Activated CD4-positive, alpha-beta T cell treated with anti-CD3 and anti-CD28 coated beads for 24 hours (primary cell): ENCODE results near the gene STAT4.

Experiments
- DNase-seq, 2 donors: peaks; one replicate each; pipeline ENCODE4 v3.0.0-alpha.2; 2020; ENCODE audit warnings: low read depth in 2 of 2

STAT4 gene

DNA sequence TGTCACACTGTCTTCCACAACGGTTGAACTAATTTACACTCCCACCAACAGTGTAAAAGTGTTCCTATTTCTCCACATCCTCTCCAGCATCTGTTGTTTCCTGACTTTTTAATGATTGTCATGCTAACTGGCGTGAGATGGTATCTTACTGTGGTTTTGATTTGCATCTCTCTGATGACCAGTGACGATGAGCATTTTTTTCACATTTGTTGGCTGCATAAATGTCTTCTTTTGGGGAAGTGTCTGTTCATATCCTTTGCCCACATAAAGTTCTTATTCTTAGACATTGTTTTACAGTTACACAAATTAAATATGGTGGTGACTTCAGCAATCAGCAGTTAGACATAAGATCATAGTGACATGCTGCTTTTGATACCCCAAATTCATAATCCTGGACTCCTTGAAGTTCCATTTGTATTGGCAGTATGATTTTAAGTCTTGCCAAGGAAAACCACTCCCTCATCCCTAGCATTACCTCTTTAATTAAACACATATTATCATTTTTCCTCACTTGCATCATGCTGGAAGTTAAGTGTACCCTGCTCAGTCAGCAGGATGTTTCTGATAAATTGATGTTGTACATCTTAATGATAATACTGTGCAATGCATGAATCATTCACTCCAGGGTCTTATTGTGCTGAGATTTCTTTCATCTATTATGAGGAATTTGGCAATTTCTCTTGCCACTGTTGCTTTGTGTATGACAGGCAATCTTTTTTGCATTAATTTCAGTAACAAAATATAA, 69.2 kb downstream of the STAT4 start:
- DNase-seq: no peak

DNA sequence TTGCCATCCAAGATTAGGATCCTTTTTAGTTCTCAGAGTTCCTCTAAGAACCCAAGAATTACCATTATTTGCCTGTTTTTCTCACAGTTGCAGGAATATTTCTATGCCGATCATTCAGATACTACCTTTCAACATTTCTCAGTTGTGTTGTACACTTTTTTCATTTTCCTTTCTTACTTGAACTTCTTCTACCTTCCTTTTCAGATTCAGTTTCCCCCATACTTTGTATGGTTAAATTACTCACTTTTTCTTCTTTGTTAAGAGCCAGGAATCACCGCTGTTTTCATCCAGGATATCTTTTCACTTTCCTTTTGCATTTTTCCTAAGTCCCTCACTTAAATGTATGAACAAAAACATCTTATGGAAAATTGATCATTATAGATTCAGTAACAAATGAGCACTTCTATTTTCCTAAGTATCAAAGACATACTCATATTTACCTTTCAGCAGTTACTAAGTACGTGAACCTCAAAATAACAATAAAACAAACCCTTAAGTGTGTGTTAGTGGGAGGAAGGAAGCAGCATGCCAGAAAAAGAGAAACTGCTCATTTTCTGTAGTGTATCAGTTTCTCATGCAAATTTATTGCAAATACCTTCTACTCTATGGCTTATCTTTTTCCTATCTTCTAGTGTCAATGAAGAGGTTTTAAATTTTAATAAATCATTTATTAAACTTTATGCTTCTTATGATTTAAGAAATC, 72.5 kb downstream of the STAT4 start:
- DNase-seq: no peak

DNA sequence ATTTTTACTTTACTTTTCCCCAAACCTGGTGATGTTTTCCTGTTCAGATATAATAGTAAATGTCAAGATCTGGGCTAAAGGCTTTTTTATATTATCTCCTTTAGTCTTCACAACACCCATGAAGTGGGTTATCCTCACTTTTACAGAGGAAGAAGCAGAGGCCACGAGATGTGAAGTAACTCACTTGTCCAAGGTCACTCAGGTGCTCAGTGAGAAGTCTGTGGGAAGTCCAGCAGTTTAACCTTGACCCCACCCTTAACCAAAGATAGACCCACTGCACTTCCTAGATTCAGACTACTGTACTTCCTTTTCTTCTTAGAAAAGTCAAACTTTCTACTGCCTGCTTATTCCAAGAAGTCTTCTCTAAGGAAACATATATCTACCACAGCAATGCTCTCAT, 80.5 kb downstream of the STAT4 start:
- DNase-seq: no peak

DNA sequence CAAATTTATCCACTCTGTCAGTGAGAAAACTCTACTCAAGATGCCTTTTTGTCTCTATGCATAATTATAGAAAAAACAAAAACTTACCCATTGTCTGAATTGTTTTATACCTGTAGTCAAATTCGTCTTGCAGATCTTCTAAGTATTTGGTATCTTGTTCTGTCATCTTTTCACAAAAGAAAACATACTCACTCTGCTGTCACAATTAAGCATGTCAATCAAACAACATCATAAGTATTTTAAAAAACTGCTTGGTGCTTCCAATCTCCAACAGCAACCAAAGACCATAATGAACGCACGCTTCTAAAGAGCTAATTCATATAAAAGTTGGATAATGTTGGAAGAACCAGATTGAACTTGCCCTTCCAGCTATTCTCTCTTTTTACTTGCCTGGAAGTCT, 81.2 kb downstream of the STAT4 start:
- DNase-seq: no peak

DNA sequence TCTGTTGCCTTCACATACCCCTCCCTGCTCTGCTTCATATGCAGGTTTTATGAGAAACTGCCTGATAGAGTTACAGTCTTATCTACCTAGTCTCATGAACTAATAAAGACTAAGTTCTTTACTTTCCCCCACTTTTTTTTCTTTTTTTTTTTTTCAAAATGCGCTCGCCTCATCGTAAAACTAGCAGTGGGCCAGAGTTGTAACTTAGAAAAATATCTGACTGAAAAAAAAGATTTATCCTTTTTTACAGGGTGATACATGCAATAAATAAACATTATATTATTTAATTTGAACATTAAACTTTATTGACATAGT, 83.9 kb downstream of the STAT4 start:
- no peak for DNase-seq

DNA sequence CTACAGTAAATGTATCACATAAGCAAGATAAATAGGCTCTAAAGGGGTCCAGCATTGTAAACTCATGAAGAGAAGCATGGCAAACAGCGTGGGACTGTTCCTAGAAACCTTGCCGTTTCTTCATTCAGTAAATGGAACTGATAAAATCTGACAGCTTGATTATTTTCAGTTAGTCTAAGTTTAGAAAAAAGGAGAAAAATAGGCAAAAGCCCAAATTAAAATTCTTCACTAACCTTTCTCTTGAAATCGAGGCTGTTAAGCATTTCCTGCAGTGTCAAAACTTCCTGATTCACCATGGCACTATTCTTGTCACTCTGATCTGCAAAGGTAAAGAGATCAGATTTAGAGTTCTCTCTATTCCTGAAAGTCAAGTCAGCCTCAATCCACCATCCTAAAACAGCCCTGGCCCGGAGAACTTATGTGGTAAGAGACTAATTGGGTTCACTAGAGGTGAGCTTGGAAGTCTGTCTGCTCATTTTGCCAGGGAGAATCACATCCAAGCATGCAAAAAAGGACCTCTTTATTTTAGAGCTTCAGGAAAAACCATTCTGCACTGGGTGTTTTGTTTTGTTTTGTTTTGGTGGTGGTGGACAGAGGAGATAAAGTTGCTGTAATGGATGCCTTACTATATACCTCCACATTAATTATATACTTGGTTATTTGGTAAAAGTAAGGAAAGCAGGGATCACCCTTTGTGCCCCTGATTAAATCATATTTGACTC, 84.4 kb downstream of the STAT4 start:
- no peak for DNase-seq

DNA sequence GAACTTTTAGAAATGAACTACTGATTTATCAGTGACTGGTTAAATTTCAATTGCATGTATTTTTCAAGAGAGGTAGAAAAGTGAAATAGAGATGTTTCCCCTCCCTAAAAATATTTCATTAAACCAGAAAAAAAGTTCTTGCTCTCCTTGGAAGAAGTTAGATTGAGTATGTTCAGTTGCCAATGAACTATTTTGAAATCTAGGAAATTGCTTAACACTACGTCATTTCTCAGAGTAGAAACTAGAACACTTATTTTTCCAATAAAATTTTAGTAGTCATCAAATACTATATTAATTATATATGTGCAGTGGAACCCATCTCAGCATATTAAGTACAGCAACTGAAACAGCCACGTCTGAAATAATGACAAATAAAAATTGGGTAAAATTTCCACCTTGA, 85.0 kb downstream of the STAT4 start:
- no peak for DNase-seq

DNA sequence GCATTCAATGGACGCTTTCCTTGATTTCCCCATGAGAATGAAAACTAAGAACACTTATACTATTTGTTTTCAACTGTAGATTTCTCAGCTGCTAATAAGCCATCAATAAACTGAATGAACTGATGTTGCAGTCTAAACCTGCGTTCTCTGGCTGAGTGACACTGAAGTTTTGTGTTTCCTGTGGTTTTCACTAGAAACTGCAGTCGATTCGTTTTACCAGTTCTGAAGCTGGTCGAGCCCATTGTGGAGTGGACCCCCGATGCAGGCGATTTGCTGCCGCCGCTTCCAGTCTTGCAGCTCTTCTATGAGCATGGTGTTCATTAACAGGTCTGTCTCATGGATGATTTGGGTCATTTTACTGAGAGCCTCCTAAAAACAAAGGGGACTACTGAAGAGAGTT, 86.2 kb downstream of the STAT4 start:
- DNase-seq: no peak

DNA sequence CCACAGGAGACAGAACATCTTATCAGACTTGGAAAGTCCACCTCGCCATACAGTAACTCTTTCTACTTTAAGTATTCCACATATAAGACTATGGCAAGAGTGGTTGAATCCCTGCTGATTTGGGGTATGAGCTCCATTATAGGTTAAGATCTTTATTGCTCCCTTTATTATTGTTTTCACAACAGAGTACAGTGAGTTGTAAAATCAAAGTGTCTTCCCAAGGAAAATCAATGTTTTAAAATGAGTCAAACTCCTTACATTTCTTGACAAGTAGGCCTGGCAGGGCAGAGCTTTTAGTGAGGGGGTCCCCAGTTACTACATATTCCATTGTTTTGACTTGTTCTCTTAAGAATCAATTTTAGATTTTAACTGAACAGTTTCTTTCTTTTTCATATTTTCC, 87.2 kb downstream of the STAT4 start:
- no peak for DNase-seq

DNA sequence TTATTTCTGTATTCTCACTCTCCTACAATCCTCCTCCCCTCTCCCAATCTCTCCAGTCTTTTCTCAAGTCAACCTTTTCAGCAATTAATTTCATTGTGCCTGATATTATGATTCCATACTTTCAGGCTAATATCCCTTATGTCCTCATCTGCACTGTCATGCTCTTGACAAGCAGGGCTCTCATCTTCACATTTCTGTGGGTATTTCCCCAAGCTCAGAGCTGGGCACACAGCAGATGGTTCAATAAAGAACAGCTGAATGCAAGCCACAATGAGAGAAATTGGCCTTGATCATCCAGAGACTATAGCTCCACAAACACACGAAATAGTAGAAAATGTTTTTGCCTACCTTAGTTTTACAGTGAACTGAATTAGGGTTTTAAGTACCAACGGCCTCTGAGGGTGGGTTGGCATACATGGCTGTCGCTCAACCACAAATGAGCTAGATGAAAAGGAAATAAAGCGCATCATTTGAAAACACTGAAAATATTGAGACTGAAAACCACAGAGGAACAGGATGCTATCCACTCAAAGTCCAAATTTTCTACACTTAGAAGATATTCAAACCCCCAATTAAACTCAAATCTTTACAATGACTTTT, 89.3 kb downstream of the STAT4 start:
- DNase-seq: no peak

DNA sequence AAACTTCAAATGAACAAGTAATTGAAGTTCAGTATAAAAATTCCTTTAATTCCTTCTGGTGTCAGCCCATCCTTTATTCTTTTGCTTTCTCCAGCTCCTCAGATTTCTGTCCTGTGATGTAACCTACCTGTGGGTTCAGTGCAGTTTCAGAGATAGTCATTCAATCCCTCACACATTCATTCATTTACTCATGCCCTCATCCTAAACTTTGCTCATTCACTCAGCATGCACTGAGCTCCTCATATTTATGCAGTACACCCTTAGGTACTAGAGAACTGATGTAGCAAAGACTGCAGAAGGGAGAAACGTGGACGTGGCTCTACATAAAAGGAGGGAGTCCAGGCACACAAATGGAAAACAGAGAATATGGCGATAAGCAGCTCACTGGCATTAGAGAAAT, 91.5 kb downstream of the STAT4 start:
- DNase-seq: no peak

DNA sequence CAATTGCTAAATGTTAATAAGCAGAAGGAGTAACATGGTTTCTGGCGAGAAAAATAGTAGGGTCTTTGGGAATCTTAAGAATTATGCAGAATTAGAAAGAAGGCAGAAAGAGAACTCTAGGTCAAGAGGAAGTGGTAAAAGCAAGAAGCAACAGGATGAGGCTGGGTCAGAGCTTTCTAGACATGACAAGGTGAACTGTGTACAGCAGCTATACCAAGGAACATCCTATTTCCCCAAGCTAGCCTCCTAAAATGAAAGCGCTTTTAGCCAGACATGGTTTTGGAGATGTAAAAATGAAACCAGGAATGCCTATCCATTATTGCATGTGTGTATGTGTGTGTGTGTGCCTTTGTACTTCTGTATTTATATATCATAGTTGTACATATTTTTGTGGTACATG, 94.6 kb downstream of the STAT4 start:
- no peak for DNase-seq

DNA sequence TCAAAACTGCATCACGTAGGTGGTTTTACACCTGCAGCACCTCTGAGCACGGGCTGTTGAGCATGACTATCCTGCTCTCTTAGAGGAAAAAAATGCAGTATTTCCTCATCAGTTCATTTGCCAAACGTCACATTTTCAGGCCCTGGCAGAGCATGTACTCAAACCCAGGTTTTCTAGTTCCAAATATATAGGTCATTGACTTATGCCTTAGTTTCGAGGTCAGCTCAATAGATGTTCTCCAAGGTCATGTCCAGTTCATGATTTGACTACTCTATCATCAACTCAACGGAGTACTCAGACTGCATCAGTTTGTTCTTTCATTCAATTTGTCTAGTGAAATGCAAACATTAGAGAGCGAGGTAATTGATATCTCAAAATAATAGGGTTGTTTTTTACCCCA, 97.5 kb downstream of the STAT4 start:
- DNase-seq: no peak

DNA sequence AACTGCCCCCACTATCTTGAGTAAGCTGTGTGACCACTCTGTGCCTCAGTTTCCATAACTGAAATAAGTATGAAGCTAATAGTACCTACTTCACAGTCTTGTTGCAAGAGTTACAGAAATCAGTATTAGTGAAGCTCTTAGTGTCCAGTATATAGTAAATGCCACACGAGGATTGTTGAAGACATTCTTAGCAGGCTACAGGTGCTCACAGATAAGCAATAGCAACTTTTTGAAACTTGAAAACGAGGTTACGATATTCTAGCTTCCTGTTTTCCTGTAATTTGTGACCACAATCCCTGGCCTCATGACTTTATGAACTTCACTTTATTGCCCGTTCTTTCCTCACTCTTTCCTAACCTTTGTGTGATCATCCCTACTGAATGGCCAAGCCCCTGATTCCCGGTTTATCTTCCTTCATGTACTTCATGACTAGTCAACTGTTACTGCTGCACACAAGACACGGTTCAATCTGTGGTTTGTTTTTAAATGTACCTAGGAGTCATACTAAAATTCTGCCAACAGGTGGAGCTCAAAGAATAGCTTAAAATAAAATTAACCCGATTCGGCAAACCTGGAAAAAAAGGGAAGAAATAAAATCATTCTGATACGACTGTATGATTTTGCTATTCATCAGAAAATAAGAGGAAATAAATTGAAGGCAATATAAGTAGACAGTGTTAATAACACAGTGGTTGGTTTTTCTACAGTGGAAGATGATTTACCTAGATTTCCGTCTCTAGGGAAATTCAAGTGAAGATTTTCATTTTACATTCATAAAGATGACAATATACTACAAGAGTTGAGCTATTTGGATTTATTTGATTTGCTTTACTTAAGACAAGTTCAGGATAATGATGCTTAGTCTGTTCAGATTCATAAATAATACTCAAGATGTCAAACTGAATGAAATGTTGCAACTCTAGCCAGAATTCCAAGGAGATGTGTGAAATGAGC, 98.7 kb downstream of the STAT4 start:
- peak in 1 of 2 donors; percentile 27 for DNase-seq

DNA sequence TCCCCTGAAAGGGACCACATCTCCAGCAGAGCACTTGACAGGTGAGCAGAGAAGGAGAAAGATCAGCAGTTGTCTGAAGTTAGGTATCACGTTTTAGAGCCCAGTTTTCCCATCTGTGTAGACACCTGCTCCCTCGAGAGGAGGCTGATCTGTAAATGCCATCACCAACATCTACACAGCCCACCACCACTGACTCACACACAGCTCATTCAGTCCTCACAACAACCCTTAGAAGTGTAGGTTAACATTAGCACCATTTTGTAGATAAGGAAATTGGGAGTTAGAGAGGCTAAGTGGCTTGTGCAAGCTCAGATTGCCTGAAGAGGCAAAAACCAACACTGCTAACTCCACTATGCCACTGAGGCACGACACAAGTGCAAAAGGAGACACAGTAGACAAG, 99.6 kb downstream of the STAT4 start:
- no peak for DNase-seq

DNA sequence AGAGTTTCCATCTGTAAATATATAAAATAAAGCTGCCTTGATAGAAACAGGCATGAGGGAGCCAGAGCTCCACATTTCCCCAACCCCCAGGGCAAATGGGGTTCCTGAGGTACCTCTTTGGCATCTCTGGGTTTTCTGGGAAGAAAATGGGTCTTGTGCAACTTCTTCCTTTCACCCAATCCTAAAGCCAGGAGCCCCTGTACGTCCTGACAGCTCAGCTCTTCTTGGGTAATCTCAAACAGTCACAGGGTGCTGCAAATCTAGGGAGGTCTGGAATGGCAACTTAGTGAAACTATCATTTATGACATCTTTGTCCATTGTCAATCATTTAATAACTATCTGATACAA, 100.2 kb downstream of the STAT4 start:
- no peak for DNase-seq

DNA sequence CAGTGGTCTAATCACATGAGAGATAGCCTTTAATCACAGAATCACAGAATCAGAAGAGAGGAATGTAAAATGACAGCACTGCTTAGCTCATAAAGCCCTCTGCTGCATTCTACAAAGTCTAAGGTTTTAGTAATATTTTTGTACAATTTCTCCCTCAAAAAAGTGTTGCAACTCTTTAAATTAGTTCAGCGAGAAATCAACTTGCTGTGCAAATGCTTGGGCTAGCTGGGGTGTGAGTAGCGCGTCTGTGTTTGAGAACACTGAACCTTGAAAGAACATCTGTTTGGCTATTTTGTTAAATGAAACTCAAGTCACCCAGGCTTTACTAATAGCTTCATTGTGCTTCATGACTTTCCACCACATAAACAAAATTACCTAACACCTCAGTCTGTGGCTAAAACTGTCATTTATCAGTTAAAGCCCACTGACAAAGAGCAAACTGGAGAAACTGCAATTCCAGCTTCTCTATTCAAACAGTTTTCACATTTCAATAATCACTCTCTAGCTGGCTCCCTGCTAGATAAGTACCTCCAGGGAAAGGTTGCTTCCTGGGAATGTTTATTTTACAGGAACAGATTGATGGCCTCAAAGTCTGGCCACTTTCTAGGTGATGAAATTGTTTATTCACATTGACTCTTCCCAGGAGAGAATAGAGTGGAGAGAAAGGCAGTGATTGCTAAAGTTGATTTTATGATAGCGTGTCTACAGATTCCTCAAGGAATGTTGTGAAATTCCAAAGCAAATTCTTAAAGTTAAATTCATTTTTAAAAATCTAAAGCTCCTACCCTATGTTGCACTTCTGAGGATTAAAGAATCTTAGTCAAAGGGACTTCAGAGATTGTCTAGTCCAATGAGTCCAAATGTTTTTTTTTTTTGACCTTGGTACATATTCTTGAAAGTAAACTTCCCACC, 100.8 kb downstream of the STAT4 start:
- DNase-seq: no peak

DNA sequence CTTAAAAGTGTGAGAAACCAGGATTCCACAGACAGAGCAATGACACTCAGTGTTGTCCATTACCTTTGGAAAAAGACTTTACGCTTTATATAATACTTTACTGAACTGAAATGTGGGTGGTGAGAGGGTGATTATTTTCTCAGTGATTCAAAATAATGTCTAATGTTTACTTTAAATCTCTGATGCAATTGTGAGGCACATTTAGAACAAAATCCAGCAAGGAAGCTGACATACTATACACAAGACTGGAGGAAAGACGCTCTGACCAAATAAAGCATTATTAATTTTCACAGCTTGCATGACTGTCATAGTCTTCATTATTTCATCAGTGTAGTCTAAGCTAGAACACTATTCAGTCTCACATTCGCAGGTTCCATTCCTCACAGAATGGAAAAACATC, 102.7 kb downstream of the STAT4 start:
- no peak for DNase-seq

DNA sequence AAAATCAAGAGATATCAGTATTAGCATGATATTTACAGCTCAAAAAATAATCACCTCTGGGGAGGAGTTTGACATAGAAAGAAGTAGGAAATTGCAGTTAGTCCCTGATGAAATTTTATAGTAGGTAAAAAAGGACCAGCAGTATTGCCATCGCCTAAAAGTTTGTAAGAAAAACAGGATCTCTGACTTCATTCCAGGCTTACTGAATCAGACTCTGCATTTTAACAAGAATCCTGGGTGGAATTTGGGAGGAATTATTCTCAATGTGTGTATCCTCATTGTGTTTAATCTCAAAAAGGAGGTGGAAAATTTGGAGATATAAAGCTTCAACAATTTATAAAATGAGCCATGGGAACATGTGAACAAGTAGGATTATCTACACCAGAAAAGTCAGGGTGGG, 105.7 kb downstream of the STAT4 start:
- no peak for DNase-seq

DNA sequence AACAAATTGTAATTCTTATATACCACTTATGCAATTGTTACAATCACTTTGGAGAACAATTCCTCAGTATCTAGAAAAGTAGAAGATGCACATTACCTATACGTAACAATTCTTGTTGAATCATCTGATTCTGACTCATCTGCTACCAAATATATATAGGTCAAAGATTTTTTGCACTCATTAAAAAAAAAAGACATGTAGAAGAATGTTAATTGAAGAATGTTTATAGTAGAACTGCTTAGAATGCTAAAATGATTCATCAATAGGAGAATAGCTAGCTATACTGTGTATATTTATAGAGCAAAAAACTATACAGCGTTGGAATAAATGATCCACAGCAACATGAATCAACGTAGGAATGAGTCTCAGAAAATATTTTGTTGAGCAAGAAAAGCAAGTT, 107.4 kb downstream of the STAT4 start:
- no peak for DNase-seq
